T-helper 2 cell treated with Interferon-gamma antibody and Interleukin-4, amounts not matched to agents 100 ng/mL and 5 ng/mL, for 36 hours (primary cell): Measurements from ENCODE around the gene EDN3. TPM values are rescaled to one million over a fixed set of nuclear protein-coding genes. Genes with fewer than 3 reads are reported as not detected.
"Not testable (repeated sequence)": the region's sequence is repeated elsewhere in the genome, so short reads cannot be mapped to it uniquely, and the experiment has no call there.

Source experiments
- intact Hi-C: fragments of 100-400 bp; cut with micrococcal nuclease; formaldehyde crosslinking; loops from one replicate; pipeline ENCODE4 v1.15.1; 2023
- total RNA-seq: library from RNA; stranded (reverse); gene quantifications from 2 replicates; pipeline ENCODE4 v1.2.3, GENCODE V29; 2022

The EDN3 gene
- total RNA-seq, 1 donor from 2014 or later = 0.09 TPM

DNA sequence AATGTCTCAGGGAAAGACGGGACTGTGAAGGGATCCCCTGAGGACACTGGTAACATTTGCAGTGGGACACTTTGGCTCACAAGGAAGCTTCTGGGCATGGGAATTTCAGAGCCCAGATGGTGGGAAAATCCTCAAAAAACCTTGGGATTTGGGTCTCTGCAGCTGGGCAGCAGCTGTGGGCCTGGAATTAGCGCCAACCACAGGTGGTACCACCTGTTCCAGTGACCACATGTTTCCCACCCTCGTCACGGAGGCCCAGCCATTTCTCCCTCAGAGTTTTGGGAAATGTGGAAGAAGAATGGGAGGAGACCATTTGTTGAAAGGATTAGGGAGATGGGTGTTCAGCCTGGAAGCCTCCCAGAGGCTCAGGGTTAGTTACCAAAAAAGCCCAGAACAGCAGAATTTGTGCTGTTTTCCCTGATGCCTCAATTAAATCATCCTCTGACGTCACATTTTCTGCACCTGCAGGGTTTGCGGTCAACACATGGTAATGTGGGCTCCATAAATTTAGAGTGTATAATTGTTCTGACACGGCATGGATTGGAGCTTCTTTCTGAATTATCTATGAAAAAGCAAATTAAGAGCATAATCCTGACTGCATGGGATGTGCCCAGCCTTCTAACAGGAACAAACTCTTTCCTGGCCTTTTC lies 34.4 kb downstream of the EDN3 start:
- intact Hi-C loops = no loop called here

DNA sequence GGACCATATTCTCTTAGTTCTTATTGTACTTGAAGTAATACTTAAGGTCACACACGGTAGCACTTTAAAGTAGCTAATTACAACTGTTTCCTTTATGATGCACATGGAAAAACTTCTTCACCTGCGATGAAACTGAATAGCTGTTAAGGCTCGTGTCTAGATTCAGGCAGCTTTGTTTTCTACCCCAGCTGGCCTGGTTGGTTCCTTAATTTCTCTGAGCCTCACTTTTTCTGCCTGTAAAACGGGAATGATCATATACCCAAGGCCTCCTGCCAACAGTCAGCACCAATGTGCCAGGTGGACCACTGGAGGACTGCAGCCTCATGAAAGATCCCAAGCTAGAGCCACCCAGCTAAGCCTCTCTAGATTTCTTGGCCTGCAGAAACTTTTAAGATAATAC lies 35.0 kb downstream of the EDN3 start:
- intact Hi-C loops = no loop called here

DNA sequence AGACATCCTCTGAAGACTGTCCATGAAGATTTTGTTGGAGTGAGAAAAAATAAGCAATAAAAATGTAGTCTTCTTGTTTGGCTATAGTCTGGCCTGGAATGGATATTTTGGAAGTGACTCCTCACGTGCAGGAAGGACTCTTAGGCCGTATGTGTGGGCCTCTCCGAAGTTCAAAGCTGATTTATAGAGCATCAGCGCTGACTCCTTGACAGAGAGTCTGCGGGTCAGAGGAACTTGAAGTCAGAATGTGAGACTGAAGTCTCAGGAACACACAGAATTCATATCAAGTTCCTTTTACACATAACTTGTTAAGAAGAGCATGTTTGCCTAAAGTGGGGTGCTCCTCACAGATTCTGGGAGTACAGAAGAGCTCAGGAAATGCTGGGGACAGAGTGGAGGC lies 36.1 kb downstream of the EDN3 start:
- intact Hi-C loops = no loop called here

DNA sequence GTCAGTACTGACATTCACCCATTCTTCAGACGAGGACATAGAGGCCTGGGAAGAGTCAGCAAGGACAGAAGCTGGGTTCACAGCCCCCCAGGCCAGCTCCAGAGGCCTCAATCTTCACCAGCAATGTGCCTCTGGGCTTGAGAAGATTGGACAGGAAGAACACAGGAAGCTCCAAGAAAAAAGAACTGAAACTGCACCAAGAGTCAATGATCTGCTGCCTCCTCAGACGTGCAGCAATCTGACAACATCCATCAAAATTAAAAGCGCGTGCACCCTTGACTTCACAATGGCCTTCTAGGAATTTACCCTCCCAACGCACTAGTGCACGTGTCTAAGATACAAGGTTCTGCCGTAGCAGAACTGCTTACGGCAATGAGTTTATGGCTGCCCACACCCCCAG lies 38.0 kb downstream of the EDN3 start:
- intact Hi-C loops = not testable (repeated sequence)

DNA sequence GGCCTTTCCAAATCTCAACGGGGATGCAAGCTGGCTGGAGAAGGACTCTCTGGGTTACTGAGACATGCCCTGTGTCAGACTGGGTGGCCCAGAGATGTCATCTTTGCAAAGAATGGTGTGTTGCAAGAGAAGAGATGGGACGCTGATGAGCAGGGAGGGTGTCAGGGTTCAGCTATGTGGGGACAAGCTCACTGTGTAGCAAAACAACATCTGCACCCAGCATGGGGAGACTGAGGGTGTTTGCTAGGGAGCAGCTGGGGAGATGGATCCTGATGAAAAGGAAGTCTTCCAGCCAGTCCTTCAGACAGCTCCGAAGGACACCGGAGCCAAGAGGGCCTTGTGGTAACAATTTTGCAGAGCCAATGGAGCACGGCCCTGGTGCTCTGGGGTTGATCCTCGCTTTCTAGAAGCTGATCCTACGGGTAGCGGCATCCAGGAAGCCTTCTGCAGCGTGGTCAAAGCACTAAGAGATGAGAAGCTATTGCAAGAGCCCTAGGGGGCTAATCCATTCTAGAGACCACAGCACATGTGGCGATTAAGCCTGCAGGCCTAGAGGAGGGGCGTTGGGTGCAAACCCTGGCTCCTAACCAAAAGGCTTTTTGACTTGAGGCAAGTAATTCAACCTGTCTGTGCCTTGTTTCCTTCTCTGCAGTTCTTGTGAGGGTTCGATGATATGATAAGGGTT lies 39.9 kb downstream of the EDN3 start:
- intact Hi-C loops = no loop called here

DNA sequence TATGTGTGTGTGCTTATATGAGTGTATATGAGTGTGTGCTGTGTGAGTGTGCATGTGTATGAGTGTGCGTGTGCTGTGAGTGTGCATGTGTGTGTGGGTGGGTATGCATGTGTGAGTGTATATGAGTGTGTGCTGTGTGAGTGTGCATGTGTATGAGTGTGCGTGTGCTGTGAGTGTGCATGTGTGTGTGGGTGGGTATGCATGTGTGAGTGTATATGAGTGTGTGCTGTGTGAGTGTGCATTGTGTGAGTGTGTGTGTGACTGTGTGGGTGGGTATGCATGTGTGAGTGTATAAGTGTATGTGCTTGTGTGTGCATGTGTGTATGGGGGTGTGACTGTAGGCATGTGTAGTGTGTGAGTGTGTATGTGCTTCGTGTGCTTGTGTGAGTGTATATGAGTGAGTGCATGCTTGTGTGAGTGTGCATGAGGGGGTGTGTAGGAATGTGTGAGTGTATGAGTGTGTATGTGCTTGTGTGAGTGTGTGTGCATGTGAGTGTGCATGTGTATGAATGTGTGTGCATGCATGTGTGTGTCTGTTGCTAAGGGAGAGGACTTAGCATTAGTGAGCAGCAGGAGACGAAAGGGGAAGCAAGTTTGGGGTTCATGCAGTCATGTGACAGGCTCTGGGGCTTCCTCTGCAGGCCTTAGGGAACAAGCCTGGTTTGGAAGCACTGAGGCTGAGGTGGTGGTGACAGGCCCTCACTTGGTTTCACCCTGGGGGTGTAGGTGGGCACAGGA lies 41.0 kb downstream of the EDN3 start:
- intact Hi-C loops = not testable (repeated sequence)

DNA sequence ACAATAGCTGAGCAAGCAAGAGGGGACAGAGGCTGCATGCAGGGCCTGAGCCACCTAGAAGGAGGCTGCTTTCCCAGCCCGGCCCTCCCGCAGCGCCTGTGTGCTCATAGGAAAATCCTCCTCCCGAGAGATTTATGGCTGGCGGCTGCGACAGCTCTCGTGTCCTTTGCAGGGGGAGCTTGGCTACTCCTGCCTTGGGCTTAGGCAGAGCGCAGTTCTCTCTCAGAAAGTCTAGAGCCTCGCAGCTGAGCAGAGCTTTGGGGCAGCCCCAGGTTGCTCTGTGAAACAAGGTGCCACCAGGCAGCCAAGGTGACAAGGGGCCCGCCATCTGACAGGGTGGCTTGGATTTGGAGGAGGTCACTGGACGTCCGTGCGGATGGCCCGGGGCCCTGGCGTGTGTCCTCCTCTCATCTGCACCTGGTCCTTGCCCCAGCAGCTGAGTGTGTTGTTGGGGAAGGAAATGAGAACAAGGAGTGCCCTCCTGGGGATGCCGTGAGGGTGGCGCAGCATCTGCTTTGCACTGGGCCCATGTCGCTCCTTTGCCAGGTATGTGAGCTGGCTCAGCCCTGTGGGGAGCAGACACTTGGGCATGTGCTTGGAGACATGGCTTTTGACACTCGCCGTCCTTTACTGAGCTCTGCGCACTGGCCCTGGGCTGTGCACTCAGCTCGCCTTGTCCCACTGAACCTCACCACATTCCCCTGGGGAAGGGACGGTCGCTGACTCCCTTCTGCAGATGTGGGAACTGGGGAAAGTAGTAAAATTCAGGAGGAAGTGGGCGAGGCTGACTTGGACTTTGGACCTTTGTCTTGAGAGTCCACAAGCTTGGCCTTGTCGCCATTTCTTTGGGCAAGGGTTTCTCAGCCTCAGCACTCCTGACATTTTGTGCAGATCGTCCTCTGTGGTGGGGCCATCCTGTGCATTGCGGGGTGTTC lies 41.9 kb downstream of the EDN3 start:
- intact Hi-C loops = no loop called here

DNA sequence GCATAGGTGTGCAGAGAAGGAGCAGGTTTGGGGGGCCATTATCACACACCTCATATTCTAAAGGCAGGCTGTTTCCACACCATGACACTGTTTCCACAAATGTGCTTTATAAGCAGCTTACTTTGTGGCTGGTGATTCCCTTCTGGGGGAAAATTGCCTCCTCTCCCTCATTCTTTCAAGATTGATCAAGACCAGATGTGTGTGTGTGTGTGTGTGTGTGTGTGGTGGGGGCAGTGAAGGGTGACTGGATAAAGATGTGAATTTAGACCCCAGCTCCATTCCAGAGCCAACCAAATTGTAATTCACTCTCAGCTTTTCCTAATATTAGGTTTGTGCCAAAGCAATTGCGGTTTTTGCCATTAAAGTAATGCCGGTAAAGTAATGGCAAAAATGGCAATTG lies 45.6 kb downstream of the EDN3 start:
- intact Hi-C loops = no loop called here

DNA sequence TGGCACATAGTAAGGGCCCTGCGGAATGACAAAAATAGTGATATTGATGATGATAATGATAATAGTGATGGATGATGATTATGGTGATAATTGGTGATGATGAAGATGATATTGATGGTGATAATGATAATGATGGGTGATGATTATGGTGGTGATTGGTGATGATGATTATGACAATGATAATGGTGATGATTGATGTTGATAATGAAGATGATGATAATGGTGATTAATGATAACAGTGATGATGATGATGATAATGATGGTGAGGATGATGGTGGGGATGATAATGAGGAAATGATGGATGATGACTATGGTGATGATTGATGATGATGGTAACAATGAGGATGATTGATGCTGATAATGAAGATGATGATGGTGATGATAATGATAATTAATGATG lies 48.9 kb downstream of the EDN3 start:
- intact Hi-C loops = no loop called here

DNA sequence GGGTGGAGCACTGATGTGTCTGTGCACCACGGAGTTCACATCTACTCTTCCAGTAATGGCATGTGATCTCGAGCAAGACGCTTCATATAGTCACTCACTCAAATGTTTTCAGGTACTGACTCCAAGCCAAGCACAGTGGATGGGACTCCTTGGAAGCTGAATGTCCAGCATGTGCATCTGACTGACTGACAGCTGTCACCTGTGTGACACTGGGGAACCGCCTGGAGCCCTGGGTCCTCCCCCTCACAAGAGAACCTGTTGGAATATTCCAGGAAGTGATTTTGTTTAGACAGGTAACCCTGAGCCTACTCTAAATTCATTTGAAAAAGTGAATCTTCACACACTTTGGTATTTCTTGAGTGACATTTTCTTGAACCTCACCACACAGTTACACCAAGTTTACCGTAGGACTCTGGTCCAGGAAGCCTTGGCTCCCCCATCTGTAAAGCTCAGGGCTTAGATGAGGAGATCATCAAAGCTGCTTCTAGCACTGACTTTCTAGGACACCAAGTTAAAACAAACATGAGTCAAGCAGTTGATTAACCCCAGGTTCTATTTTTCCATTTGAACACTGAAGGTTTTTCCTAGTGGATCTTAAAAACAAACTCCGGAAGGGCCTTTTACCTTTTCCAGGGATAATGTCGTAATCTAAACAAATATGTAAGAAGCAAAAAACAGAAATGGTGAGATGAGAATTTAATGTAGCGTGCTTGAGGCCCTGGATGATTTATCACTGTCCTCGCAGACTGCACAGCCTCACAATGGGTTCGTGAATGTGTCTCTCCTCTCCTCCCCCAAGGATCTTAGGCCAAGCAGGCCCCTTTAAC lies 50.1 kb downstream of the EDN3 start:
- intact Hi-C loops = no loop called here

DNA sequence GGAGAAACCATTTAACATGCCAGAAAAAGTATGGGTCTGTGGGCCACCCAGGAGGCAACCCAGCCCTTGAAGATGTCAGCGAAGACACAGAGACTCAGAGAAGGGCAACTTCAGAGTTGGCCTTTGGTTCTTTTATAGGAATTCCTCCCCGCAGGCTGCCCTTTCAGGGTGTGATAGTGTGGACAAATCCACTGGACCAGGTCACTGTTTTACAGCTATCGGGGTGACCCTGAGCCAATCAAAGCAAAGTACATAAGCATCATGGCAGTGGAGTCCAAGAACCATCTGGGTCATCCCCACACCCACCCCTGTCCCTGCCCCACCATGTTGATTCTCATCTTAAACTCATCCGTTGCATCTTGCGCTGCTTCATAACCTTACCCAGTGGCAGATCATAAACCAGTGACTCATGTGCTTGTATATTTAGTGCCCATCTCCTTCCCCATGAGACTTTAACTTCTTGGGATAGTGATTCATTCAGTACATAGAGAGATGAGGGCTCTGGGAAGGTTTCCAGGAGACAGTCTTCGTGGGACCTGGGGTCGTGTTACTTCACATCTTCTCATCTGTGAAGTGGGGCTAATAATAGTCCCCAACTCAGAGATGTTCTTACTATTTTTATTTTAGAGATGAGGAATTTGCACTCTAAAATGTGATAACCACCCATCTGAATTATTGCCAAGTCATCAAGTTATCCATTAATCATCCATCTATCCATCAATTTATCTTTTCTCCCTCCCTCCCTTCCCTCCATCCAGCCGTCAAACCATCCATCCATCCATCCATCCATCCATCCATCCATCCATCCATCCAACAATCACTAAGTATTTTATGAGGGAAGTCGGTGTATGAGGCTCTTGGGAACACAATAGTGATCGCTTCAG lies 51.0 kb downstream of the EDN3 start:
- intact Hi-C loops = no loop called here

DNA sequence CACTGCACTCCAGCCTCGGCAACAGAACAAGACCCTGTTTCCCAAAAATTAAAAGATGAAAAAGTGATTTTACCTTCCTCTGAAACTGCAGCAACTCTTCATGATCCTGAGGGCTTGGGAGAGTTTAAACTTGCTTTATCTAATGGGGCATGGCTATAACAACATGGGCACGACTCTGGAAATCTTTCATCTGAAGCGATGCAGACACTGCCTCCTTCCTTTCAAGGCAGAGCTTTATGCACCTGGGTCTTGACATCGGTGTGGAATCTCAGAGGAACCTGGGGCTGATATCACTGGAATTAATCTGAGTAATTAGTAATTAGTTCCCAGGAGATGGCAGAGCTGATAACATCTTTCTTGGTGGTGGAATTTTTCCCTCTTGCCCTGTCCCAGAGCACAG lies 52.1 kb downstream of the EDN3 start:
- intact Hi-C loops = no loop called here

DNA sequence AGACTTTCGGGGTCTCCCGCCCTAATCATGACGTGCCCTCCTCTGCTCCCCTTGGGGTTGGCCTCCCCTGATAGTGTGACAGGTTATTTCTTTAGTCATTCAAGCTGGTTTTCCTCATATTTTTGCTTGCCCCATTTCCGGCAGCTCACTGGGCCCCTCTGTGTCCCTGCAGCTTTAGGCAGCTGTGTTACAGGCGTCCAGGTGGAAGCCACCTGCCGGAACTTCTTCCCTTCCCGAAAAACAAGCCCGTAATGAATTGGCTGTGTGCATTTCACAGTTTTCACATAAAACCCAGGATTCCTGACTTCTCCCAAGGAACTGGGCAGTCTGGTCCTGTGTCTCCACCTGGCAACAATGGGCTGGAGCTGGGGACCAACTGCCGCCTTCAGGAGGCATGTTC lies 52.6 kb downstream of the EDN3 start:
- intact Hi-C loops = no loop called here

DNA sequence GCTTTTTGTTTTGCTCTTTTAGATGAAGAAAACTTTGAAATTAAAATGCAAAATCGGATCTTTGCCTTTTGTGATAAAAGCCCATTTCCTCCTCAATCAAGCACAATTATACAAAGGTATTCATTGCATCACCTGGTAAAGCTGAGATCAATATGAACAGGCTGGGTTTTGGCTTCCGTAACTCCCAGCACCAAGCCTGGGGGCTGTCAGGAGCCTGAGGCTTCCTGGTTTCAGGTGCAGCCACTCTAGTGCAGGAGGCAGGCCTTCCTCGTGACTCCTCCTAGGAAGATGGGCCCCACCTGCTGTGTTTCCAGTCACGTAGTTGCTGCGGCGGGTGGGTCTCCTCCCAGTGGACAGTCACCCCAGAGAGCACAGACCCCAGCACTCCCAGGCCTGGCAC lies 54.0 kb downstream of the EDN3 start:
- intact Hi-C loops = no loop called here

DNA sequence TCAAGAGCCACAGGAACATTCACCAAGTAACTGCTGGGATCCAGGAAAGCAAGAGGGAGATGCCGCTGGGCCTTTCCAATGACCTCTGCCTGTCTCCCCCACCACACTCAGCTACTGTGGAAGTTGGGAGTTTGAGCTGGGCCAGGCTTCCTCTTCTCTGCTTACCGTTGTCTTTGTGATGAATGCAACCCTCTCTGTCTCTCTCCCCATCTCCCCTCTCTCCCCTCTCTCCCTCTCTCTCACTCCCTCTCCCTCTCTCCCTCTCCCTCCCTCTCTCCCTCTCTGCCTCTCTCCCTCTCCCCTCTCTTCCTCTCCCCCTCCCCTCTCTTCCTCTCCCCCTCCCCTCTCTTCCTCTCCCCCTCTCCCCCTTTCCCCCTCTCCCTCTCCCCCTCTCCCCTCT lies 54.8 kb downstream of the EDN3 start:
- intact Hi-C loops = no loop called here

DNA sequence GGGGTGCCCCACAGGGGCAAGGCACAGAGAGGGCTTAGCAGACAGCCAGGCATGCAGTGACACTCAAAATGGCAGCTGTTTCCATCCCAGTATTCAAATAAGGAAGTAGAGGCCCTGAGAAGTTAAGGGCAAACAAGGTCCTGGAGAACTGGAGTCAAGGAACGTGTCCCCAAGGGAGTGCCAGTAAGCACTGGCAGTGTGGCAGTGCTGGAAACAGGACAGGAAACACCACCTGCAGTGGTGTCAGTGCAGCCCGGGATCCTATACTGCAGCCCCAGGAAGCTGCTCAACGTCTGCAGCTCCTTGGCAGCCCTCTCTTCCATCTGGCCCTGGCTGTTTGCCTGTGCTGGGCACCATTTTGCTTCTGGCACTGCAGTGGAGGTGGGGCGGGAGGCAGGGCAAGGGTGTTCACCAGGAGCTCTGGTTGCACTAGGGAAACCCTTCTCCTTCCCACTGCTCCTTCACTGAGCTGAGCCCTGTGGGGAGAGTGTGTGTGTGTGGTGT lies 56.3 kb downstream of the EDN3 start:
- intact Hi-C loops = no loop called here

DNA sequence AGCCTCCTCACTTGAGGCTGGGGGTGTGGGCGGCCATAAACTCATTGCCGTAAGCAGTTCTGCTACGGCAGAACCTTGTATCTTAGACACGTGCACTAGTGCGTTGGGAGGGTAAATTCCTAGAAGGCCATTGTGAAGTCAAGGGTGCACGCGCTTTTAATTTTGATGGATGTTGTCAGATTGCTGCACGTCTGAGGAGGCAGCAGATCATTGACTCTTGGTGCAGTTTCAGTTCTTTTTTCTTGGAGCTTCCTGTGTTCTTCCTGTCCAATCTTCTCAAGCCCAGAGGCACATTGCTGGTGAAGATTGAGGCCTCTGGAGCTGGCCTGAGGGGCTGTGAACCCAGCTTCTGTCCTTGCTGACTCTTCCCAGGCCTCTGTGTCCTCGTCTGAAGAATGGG lies 58.4 kb downstream of the EDN3 start:
- intact Hi-C loops = not testable (repeated sequence)

DNA sequence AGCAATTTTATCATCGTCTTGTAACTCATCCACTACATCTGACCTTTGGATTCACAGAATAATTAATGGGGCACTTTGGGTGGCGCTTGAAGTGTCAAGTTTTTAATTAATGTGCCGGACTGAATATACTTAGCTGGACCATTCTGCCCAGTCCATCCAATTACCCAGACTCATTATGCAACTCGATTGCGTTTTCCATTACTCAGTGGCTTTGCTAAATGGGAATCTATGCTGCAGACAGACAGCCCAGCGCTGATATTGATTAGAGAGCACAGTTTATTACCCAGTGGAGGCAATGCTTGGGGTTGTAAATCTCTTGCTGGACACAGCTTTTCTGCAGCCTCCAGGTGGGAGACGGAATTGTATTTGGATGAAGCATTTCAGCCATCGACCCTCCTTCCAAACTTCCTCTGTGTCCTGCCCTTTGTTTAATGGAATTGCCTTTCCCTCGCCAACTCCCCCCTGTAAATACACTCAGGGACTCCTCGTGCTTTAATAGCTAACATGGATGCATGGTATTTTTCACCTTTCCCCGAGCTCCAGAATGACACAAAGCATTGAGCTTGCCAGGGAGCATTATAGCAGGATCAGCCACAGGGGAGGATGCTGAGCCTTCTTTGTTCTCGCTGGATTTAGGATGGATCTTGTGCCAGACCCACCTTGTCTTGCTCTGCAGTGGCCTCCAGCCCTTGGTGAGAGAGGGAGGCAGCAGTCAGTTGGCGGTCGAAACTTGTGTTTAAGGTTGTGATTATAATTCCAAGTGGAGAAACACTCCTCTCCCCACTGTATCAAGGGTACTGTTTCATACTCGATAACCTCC lies 59.7 kb downstream of the EDN3 start:
- intact Hi-C loops = no loop called here

DNA sequence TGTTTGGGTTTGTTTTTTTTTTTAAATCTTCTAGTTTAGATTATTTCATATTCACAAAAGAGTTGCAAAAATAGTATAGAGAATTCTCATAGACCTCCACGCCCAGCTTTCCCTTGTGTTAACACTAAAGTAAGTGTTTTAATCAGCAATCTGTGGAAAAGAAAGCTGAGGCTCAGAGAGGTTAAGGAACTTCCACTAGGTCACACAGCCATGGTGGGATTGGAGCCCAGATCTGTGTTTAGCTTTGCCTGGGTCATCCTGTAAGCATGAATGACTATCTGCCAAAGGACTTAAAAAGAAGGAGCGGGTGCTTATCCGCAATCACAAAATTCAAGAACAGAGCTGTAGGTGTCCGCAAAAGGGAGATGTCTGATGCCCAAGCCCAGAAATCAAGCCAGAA lies 60.5 kb downstream of the EDN3 start:
- intact Hi-C loops = no loop called here
